Measurements from ENCODE around the gene DLGAP4. TPM values are rescaled to one million over a fixed set of nuclear protein-coding genes. Genes with fewer than 3 reads are reported as not detected.

DLGAP4 gene
- total and polyA plus RNA-seq, 2 of the 13 experiments (the other 11 are each of a cell fraction or from before 2014, with no cell fraction given), result 15.2 to 26.7 TPM

GRCh38 chr20:36264426-36265246 lies 41.5 kb upstream of the DLGAP4 start (continued):
- peak; percentile 85 for TF ChIP-seq USF2 (IDR thresholded peaks at IDR 0.05; ENCODE audit: low read depth, low read length)
- TF ChIP-seq USF2 (CRISPR knock-in tag; IDR thresholded peaks at IDR 0.05; ENCODE audit: borderline replicate concordance), result peak; percentile 58; the same call in 1 of the 2 replicates
- TF ChIP-seq KDM6A (CRISPR knock-in tag; IDR thresholded peaks at IDR 0.05; ENCODE audit: low read depth), result no peak
- TF ChIP-seq RAD51 (IDR thresholded peaks at IDR 0.05; ENCODE audit: borderline replicate concordance), result peak; percentile 79; the same call in 1 of the 2 replicates
- TF ChIP-seq ZNF678 (CRISPR knock-in tag; IDR thresholded peaks at IDR 0.05), result no peak
- TF ChIP-seq TEAD2 (CRISPR knock-in tag; IDR thresholded peaks at IDR 0.05), result 0 out of 2 replicates have a peak, but pooled peaks have one; percentile 36

GRCh38 chr20:36266189-36266588 lies 40.0 kb upstream of the DLGAP4 start:
- no peaks in the 10 kb centered on the region for H4K20me1 ChIP-seq (ENCODE audit: insufficient read depth, low read length)
- H3K9me3 ChIP-seq (ENCODE audit: low read length), result no peaks in the 10 kb centered on the region
- 15% methylated on average over 6 of the region's 6 CpGs for WGBS (ENCODE audit: low lambda C conversion rate)
- ChIA-PET POLR2A (no interaction called here), CTCF (ENCODE audit: low intra/inter-chr PET ratio, low total read pairs) (no interaction called here)
- TF ChIP-seq BHLHE40 (IDR thresholded peaks at IDR 0.05; ENCODE audit: low read length) (peak; percentile 73), ZNF275 (CRISPR knock-in tag; IDR thresholded peaks at IDR 0.05; ENCODE audit: borderline replicate concordance) (no peak), ZNF629 (CRISPR knock-in tag; conservative IDR thresholded peaks at IDR 0.05) (peak; percentile 75), CREB1 (IDR thresholded peaks at IDR 0.05) (peak; percentile 21; the same call in 1 of the 2 replicates), CREB1 (CRISPR knock-in tag; IDR thresholded peaks at IDR 0.05) (no peak)
- H3K36me3 ChIP-seq (replicated peaks in 1 of 2; ENCODE audit: control insufficient read depth in 1 of 2, insufficient read depth in 2 of 2, low read length in 2 of 2), result no peaks in the 10 kb centered on the region
- no peak overlapping the region for H3K4me3 ChIP-seq (replicated peaks in 1 of 3; ENCODE audit: insufficient read depth in 1 of 3, low read depth in 2 of 3, low read length in 3 of 3)
- H3K27ac ChIP-seq (ENCODE audit: extremely low read length, insufficient read depth, low read length), result no peak overlapping the region
- H3K9ac ChIP-seq (ENCODE audit: insufficient read depth, low read depth, low read length), result no peak overlapping the region
- H2AFZ ChIP-seq (ENCODE audit: low read length), result no peak overlapping the region
- H3K27me3 ChIP-seq (ENCODE audit: control insufficient read depth in 1 of 2, insufficient read depth in 2 of 2, low read length in 2 of 2), result peaks cover 7 to 68% of the 10 kb centered on the region in 2 experiments
- no peak for ATAC-seq
- no peak for DNase-seq (ENCODE audit: low spot score)
- BruUV-seq (replicated peaks), result no TSS peak
- FAIRE-seq, result no peak
- in situ Hi-C loops (cut with HindIII; ENCODE audit: extremely low pct_ligation_motif_present, low pct_unique_long_range_greater_than_20kb) (no loop called here), intact Hi-C loops (cut with micrococcal nuclease; ENCODE audit: unreplicated experiment) (no loop called here)
- H3K4me1 ChIP-seq (ENCODE audit: insufficient read depth, low read length), result peaks cover 24% of the 10 kb centered on the region
- no peak overlapping the region for H3K4me2 ChIP-seq (ENCODE audit: low read depth, low read length)
- no peaks in the 10 kb centered on the region for H3K79me2 ChIP-seq (ENCODE audit: insufficient read depth, low read length)

Measured in HepG2 (cell line).